Thyroid gland (tissue), 4 donors: ENCODE measurements around the gene NPB. TPM values are rescaled to one million over a fixed set of nuclear protein-coding genes. Genes with fewer than 3 reads are reported as not detected.

Experiments used
- DNase-seq, 2 donors: peaks; one replicate each; pipeline ENCODE4 v3.0.0-alpha.2; 2019
- H3K27ac ChIP-seq, 3 donors: fragments of 200-600 bp; sonication (generic); 1 replicate in 2 of 3; 2 replicates in 1 of 3; pipeline ENCODE4 v1.5.1; 2016 to 2019; ENCODE audit warnings: mild to moderate bottlenecking in 1 of 3, moderate library complexity in 1 of 3
- H3K27me3 ChIP-seq: fragments of 200-600 bp; sonication (generic); one replicate; pipeline ENCODE4 v1.5.1; 2019
- H3K36me3 ChIP-seq, 2 donors: fragments of 200-600 bp; sonication (generic); one replicate each; pipeline ENCODE4 v1.5.1; 2016 to 2019
- H3K4me1 ChIP-seq, 2 donors: fragments of 200-600 bp; sonication (generic); one replicate each; pipeline ENCODE4 v1.5.1; 2017 to 2019
- H3K4me3 ChIP-seq, 3 donors: fragments of 200-600 bp; sonication (generic); replicated peaks in 1 of 3; 1 replicate in 2 of 3; 2 replicates in 1 of 3; pipeline ENCODE4 v1.5.1; 2016; ENCODE audit warnings: mild to moderate bottlenecking in 1 of 3
- H3K9me3 ChIP-seq: fragments of 200-600 bp; sonication (generic); one replicate; pipeline ENCODE4 v1.5.1; 2017
- POLR2A ChIP-seq, 2 donors: fragments of 450-650 bp; IDR thresholded peaks; one replicate each; pipeline ENCODE4 v1.6.1; 2017; ENCODE audit warnings: antibody characterized with exemption in 2 of 2, mild to moderate bottlenecking in 2 of 2, moderate library complexity in 1 of 2
- WGBS, 2 donors: methylation state at CpG; one replicate each; pipeline ENCODE4 v1.1.5; 2017; 5-methylcytosine and 5-hydroxymethylcytosine counted together
- intact Hi-C: fragments of 100-400 bp; cut with DNase I; formaldehyde crosslinking; loops from one replicate; pipeline ENCODE4 v1.15.1; 2023
- total RNA-seq, 4 donors: library from RNA; depleted of rRNA; stranded (reverse); fragments of >200 nt; gene quantifications; one replicate each; pipeline ENCODE4 v1.2.3, GENCODE V29; 2016
- TF ChIP-seq, protein P1 (sequence below), 6 experiments: fragments of 200-600 bp in 3 of 6; fragments of 450-650 bp in 3 of 6; sonication (generic) in 3 of 6; IDR thresholded peaks; one replicate each; pipeline ENCODE4 v1.5.1; 2016 to 2019; ENCODE audit warnings: antibody characterized with exemption in 6 of 6, mild to moderate bottlenecking in 2 of 6, inconsistent platforms in 1 of 6, moderate library complexity in 1 of 6

Gene NPB
- total RNA-seq, 4 donors from 2014 or later = 0.33 to 1.1 (median 0.38) TPM; not detected in 1

DNA sequence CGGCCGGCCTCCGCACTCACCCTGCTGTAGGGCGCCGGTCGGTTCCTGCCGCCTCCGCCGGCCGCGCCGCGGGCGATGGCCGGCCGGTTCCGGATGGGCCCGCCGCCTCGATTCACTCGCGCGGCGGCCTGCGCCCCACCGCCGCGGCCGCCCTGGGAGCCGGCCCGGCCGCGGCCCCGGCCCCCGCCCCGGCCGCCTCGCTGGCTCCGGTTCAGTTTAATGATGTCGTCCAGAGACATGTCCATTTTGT lies 10.8 kb upstream of the NPB start:
- H3K9me3 ChIP-seq = no peaks in the 10 kb centered on the region
- peaks cover 16 to 26% of the 10 kb centered on the region in 2 donors for H3K4me1 ChIP-seq
- no CpG with 5 or more reads among the region's 40 CpGs for WGBS, 2 donors
- H3K4me3 ChIP-seq = peak overlapping the region in 2 of 3 donors; percentile 55 to 89
- peak overlapping the region in 2 of 3 donors; percentile 15 to 91 for H3K27ac ChIP-seq
- DNase-seq = no peak
- intact Hi-C loops = no loop called here
- H3K27me3 ChIP-seq = no peaks in the 10 kb centered on the region
- H3K36me3 ChIP-seq = peaks cover 24 to 39% of the 10 kb centered on the region in 2 donors
- TF ChIP-seq POLR2A (IDR thresholded peaks at IDR 0.05) = no peak
- TF ChIP-seq, protein P1, sequence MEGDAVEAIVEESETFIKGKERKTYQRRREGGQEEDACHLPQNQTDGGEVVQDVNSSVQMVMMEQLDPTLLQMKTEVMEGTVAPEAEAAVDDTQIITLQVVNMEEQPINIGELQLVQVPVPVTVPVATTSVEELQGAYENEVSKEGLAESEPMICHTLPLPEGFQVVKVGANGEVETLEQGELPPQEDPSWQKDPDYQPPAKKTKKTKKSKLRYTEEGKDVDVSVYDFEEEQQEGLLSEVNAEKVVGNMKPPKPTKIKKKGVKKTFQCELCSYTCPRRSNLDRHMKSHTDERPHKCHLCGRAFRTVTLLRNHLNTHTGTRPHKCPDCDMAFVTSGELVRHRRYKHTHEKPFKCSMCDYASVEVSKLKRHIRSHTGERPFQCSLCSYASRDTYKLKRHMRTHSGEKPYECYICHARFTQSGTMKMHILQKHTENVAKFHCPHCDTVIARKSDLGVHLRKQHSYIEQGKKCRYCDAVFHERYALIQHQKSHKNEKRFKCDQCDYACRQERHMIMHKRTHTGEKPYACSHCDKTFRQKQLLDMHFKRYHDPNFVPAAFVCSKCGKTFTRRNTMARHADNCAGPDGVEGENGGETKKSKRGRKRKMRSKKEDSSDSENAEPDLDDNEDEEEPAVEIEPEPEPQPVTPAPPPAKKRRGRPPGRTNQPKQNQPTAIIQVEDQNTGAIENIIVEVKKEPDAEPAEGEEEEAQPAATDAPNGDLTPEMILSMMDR (IDR thresholded peaks at IDR 0.05) = no peak

DNA sequence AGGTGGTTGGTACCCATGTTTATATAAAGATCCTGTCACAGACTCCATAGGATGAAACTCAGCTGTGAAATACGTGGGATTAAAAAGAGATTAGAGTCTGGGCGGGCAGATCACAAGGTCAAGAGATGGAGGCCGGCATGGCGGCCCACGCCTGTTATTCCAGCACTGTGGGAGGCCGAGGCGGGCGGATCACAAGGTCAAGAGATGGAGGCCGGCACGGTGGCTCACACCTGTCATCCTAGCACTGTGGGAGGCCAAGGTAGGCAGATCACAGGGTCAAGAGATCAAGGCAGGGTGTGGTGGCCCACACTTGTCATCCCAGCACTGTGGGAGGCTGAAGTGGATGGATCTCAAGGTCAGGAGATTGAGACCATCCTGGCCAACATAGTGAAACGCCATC lies 6.6 kb upstream of the NPB start:
- TF ChIP-seq, protein P1 (IDR thresholded peaks at IDR 0.05) = no peak
- no peak for TF ChIP-seq POLR2A (IDR thresholded peaks at IDR 0.05)
- H3K27ac ChIP-seq = no peak overlapping the region
- peaks cover 17 to 31% of the 10 kb centered on the region in 2 donors for H3K36me3 ChIP-seq
- DNase-seq = no peak
- intact Hi-C loops = no loop called here
- H3K4me1 ChIP-seq = peaks cover 8 to 12% of the 10 kb centered on the region in 2 donors
- H3K4me3 ChIP-seq = no peak overlapping the region
- H3K9me3 ChIP-seq = no peaks in the 10 kb centered on the region
- WGBS, 2 donors = 88 to 95% methylated on average over 11 of the region's 11 CpGs
- H3K27me3 ChIP-seq = no peaks in the 10 kb centered on the region

DNA sequence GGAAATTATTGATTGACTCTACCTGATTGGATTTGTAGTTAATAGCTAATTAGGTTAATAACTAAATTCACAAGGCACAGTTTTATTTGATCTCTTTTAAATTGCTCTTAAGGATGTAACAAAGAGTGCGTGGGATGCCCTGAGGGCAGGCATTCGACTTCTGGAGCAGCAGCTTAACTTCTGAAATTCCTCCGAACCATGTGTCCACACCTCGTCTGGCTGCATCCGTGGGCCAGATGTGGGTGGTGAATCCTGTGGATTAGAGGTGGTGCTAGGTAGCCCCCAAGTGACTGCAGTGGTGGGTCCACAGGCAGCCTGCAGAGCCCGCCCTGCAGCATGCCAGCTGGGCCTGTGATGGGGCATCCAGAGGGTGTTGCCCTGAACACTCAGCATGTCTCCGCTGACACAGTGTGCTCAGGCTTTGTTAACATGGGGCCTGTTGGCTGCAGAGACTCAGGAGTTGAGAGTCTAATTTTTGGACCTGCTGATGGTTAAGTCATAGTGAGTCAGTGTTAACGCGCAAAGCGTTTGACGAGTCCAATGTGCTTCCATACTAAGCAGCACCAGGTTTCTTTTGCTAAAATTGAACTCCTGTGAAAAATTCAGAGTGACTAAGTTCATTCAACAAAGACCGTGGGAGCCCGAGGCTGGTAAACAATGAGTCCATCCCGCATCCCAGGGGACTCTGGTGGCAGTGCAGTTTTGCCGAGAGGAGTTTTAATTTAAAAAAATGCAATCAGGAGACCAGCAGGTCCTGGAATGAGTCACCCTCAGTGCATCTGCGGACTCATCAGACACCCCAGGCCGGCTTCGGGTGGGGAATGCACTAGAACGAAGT lies 3.8 kb upstream of the NPB start:
- H3K4me1 ChIP-seq = peaks cover 0 to 14% of the 10 kb centered on the region in 2 donors
- H3K9me3 ChIP-seq = no peaks in the 10 kb centered on the region
- no peak overlapping the region for H3K4me3 ChIP-seq
- no peak for DNase-seq
- H3K27me3 ChIP-seq = no peaks in the 10 kb centered on the region
- intact Hi-C loops = no loop called here
- H3K36me3 ChIP-seq = peaks cover 17 to 31% of the 10 kb centered on the region in 2 donors
- H3K27ac ChIP-seq = no peak overlapping the region
- WGBS, 2 donors = 89 to 97% methylated on average over 18 of the region's 19 CpGs
- TF ChIP-seq, protein P1 (IDR thresholded peaks at IDR 0.05) = no peak
- no peak for TF ChIP-seq POLR2A (IDR thresholded peaks at IDR 0.05)

DNA sequence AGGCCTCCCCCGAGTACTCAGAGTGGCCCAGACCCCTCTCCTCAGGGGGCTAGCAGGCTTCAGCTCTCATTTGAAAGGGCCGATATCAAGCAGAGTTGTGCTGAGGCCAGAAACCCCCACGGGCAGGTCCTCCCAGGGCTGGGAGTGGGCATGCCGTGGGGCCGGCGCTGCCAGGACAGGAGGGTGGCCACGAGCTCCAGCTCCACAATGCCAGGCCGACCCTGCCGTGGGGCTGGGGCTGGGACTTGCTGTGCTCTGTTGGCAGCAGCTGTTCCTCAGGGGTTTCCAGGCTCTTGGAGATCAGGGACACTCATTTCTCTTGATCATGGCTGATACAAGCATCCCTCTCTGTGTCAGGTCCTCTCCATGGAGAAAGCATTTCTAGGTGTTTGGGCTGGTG lies 3.2 kb upstream of the NPB start:
- Histone ChIP-seq H3K9me3 (no peaks in the 10 kb centered on the region), H3K27me3 (no peaks in the 10 kb centered on the region), H3K36me3 (peaks cover 17 to 31% of the 10 kb centered on the region in 2 donors), H3K4me3 (no peak overlapping the region), H3K4me1 (peaks cover 0 to 14% of the 10 kb centered on the region in 2 donors), H3K27ac (no peak overlapping the region)
- TF ChIP-seq POLR2A (IDR thresholded peaks at IDR 0.05) = no peak
- TF ChIP-seq, protein P1 (IDR thresholded peaks at IDR 0.05) = no peak
- DNase-seq = no peak
- intact Hi-C loops = no loop called here
- WGBS, 2 donors = 71 to 95% methylated on average over 1 to 8 of the region's 9 CpGs

DNA sequence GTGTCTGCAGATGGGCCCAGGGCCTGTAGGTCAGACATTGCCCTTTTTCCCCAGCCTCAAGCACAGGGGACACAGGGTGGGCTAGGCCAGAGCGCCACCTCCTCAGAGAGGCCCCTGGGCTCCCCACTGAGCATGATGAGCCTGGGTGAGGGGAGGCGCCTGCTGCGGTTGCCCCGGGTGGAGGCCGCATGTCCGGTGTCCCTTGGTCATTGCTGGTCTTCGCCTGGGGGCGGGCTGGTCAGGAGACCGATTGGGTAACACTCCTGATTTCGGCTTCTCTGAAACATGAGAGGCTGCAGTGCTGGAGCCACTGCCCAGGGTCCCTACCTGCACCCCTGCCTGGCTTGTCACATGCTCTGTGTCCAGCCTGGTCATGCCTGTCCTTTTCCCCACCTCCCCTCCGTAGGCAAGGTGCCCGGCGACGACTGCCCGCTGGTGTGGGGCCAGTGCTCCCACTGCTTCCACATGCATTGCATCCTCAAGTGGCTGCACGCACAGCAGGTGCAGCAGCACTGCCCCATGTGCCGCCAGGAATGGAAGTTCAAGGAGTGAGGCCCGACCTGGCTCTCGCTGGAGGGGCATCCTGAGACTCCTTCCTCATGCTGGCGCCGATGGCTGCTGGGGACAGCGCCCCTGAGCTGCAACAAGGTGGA lies 2.4 kb upstream of the NPB start:
- no peak overlapping the region for H3K4me3 ChIP-seq
- no peak for TF ChIP-seq POLR2A (IDR thresholded peaks at IDR 0.05)
- TF ChIP-seq, protein P1 (IDR thresholded peaks at IDR 0.05) = no peak
- H3K9me3 ChIP-seq = no peaks in the 10 kb centered on the region
- peaks cover 17 to 31% of the 10 kb centered on the region in 2 donors for H3K36me3 ChIP-seq
- H3K27ac ChIP-seq = no peak overlapping the region
- H3K4me1 ChIP-seq = peaks cover 0 to 14% of the 10 kb centered on the region in 2 donors
- 92 to 95% methylated on average over 19 to 20 of the region's 22 CpGs for WGBS, 2 donors
- no peaks in the 10 kb centered on the region for H3K27me3 ChIP-seq
- intact Hi-C loops = no loop called here
- no peak for DNase-seq
